ENCODE data around the gene ALDH3A1. TPM values are rescaled to one million over a fixed set of nuclear protein-coding genes. Genes with fewer than 3 reads are reported as not detected.

ALDH3A1 gene
- total RNA-seq, 1 experiment from 2014 or later: 0.38 TPM

DNA sequence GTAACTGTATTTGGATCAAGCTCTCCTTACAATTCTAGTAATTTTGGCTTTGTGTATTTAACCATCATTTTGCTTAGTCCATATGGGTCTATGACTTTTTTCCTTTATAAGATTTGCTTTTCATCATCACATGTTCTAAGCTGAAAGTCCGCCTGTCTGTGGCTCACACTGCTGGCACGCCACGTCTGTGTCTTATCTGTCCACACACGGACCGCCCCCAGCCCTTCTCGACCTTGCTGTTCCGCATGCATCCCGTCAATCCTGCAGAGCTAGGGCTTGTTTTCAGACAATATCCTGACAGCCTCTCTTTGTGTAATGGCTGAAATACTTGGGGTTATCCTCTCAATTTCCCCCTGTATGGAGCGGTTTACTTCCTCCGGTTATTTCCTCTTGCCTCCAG, 8.4 kb upstream of the ALDH3A1 start:
- H3K9me3 Mint-ChIP-seq (ENCODE audit: low read depth, unreplicated experiment): no peaks in the 10 kb centered on the region
- H3K27me3 Mint-ChIP-seq (ENCODE audit: unreplicated experiment): peaks cover 31% of the 10 kb centered on the region
- CTCF ChIA-PET: no interaction called here
- no peaks in the 10 kb centered on the region for H3K36me3 Mint-ChIP-seq (ENCODE audit: insufficient read depth, unreplicated experiment)
- intact Hi-C loops (cut with micrococcal nuclease; ENCODE audit: unreplicated experiment): no loop called here
- TF ChIP-seq, protein P1, sequence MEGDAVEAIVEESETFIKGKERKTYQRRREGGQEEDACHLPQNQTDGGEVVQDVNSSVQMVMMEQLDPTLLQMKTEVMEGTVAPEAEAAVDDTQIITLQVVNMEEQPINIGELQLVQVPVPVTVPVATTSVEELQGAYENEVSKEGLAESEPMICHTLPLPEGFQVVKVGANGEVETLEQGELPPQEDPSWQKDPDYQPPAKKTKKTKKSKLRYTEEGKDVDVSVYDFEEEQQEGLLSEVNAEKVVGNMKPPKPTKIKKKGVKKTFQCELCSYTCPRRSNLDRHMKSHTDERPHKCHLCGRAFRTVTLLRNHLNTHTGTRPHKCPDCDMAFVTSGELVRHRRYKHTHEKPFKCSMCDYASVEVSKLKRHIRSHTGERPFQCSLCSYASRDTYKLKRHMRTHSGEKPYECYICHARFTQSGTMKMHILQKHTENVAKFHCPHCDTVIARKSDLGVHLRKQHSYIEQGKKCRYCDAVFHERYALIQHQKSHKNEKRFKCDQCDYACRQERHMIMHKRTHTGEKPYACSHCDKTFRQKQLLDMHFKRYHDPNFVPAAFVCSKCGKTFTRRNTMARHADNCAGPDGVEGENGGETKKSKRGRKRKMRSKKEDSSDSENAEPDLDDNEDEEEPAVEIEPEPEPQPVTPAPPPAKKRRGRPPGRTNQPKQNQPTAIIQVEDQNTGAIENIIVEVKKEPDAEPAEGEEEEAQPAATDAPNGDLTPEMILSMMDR (IDR thresholded peaks at IDR 0.05; ENCODE audit: unreplicated experiment): no peak
- H3K4me1 Mint-ChIP-seq (ENCODE audit: low read depth, unreplicated experiment): peaks cover 22% of the 10 kb centered on the region
- no peak overlapping the region for H3K4me3 Mint-ChIP-seq (ENCODE audit: low read depth, unreplicated experiment)
- no peak overlapping the region for H3K27ac Mint-ChIP-seq (ENCODE audit: unreplicated experiment)
- no peak for DNase-seq
- BruUV-seq (replicated peaks): no TSS peak

DNA sequence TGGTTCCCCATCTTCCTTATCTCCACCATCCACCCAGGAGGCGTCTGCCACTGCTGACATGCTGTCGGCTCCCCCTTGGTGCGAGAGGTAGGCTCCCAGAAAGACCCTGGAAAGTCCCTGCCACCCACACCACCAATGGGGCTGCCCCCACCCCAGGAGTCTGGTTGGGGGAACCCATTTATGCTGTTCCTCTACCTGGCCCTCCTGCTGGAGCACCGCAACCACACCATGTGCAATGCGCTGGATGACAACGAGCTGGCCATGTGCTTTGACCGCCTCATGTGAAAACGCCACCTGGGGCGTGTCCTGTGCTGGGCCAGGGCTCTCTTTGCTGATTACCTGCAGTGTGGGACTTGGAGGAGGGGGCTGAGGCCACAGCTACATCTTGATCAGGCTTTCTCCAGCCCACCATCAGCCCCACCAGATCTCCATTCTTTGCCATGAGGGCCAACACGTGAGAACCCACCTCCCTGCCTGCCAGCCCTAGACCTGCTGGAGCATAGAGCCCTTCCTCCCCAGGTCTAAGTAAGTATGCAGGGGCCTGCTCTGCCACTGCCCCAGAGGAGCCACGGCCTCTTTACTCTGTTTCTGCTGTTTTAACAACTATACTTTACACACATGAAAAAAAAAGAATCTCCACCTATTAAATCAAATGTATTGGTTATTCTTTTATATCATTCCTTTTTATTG, 7.9 kb upstream of the ALDH3A1 start:
- TF ChIP-seq, protein P1 (IDR thresholded peaks at IDR 0.05; ENCODE audit: unreplicated experiment): no peak
- CTCF ChIA-PET: no interaction called here
- no peaks in the 10 kb centered on the region for H3K9me3 Mint-ChIP-seq (ENCODE audit: low read depth, unreplicated experiment)
- intact Hi-C loops (cut with micrococcal nuclease; ENCODE audit: unreplicated experiment): no loop called here
- H3K4me3 Mint-ChIP-seq (ENCODE audit: low read depth, unreplicated experiment): no peak overlapping the region
- H3K36me3 Mint-ChIP-seq (ENCODE audit: insufficient read depth, unreplicated experiment): no peaks in the 10 kb centered on the region
- DNase-seq: no peak
- BruUV-seq (replicated peaks): no TSS peak
- no peak overlapping the region for H3K27ac Mint-ChIP-seq (ENCODE audit: unreplicated experiment)
- peaks cover 22% of the 10 kb centered on the region for H3K4me1 Mint-ChIP-seq (ENCODE audit: low read depth, unreplicated experiment)
- peaks cover 26% of the 10 kb centered on the region for H3K27me3 Mint-ChIP-seq (ENCODE audit: unreplicated experiment)

DNA sequence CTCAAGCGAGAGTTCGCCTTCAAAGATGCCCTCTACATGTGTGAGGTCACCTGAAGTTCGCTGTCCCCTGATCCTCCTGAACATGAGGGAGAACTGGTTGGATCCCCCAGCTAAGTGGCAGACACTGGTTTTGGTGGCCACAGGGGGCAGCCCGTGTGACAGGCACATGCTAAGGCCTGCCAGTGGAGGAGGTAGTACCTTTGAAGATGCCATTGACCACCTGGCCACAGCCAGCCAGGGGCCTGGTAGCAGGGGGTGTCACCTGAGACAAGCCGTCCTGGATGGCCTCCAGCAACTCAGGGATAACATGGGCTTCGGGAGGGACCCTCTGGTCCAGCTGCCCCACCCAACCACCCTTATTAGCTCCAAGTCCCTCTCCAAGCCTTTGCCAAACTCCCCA, 7.3 kb upstream of the ALDH3A1 start:
- no peaks in the 10 kb centered on the region for H3K9me3 Mint-ChIP-seq (ENCODE audit: low read depth, unreplicated experiment)
- no peak for DNase-seq
- intact Hi-C loops (cut with micrococcal nuclease; ENCODE audit: unreplicated experiment): no loop called here
- H3K36me3 Mint-ChIP-seq (ENCODE audit: insufficient read depth, unreplicated experiment): no peaks in the 10 kb centered on the region
- no TSS peak for BruUV-seq (replicated peaks)
- TF ChIP-seq, protein P1 (IDR thresholded peaks at IDR 0.05; ENCODE audit: unreplicated experiment): no peak
- CTCF ChIA-PET: interaction anchor here (0.6 kb wide), 1 partner anchor 138 kb away, joined by 3 read pairs; no protein-coding TSS in a partner anchor
- H3K27me3 Mint-ChIP-seq (ENCODE audit: unreplicated experiment): peaks cover 20% of the 10 kb centered on the region
- H3K27ac Mint-ChIP-seq (ENCODE audit: unreplicated experiment): no peak overlapping the region
- H3K4me1 Mint-ChIP-seq (ENCODE audit: low read depth, unreplicated experiment): peaks cover 22% of the 10 kb centered on the region
- H3K4me3 Mint-ChIP-seq (ENCODE audit: low read depth, unreplicated experiment): no peak overlapping the region

DNA sequence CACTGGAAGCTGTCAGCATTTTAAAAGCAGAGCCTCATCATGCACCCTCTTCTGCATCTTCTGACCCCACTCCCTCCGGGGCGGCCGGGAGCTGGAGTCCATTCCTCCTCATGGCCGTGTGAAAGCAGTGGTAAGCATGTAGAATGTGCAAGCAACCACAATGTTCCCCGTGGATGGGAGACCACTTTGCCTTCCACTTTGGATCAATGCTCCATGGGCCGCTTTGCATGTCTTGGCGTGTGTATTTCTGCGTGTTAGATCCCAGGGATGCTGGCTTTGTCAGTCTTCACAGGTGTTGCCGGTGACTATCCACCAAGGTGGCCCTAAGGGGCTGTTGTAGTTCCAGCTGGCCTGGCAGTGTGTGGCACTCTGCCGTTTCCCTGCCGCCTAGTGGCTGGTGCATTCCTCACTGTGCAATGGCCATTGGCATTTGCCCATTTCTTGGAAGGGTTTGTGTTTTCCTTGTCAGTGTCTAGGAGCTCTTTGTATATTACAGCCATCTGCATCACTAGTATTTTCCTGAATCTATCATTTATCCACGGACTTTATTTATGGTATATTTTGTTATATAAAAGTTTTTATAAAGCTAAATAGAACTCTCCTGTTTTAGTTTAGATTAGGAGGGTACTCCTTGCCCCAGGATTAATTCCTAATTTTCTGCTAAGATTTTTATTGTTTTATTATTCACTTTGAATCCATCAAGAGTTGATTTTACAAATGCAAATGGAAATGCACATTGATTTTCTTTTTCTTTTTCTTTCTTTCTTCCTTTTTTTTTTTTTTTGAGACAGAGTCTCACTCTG, 5.8 kb upstream of the ALDH3A1 start:
- peaks cover 5% of the 10 kb centered on the region for H3K27me3 Mint-ChIP-seq (ENCODE audit: unreplicated experiment)
- no peak overlapping the region for H3K27ac Mint-ChIP-seq (ENCODE audit: unreplicated experiment)
- no peaks in the 10 kb centered on the region for H3K36me3 Mint-ChIP-seq (ENCODE audit: insufficient read depth, unreplicated experiment)
- H3K4me1 Mint-ChIP-seq (ENCODE audit: low read depth, unreplicated experiment): peaks cover 29% of the 10 kb centered on the region
- CTCF ChIA-PET: interaction anchor here (1.1 to 1.7 kb wide), 4 partner anchors 9 to 105 kb away, joined by 3 to 11 read pairs (median 5); partner anchors contain the start of gene ALDH3A2
- no peak overlapping the region for H3K4me3 Mint-ChIP-seq (ENCODE audit: low read depth, unreplicated experiment)
- intact Hi-C loops (cut with micrococcal nuclease; ENCODE audit: unreplicated experiment): no loop called here
- TF ChIP-seq, protein P1 (IDR thresholded peaks at IDR 0.05; ENCODE audit: unreplicated experiment): peak; percentile 61
- DNase-seq: peak; percentile 72
- BruUV-seq (replicated peaks): no TSS peak
- no peaks in the 10 kb centered on the region for H3K9me3 Mint-ChIP-seq (ENCODE audit: low read depth, unreplicated experiment)
